NT2/D1 (cell line): Measurements from ENCODE around the gene LETM1.

Source experiments
- SUZ12 ChIP-seq: IDR thresholded peaks from 2 replicates; pipeline ENCODE4 v1.6.1; 2011; ENCODE audit not compliant: insufficient read length, insufficient read depth; ENCODE audit errors: extremely low read depth
- YY1 ChIP-seq: IDR thresholded peaks from 2 replicates; pipeline ENCODE4 v1.6.1; 2011; ENCODE audit not compliant: insufficient read length, insufficient read depth
- ZNF274 ChIP-seq: IDR thresholded peaks from 2 replicates; pipeline ENCODE4 v1.6.1; 2011; ENCODE audit warnings: mild to moderate bottlenecking, low read depth, low read length

- no peak for TF ChIP-seq SUZ12
- TF ChIP-seq YY1 = no peak
- TF ChIP-seq ZNF274 = no peak
These were observed 16.9 kb upstream of the LETM1 start for GRCh38 chr4:1872870-1873269.
